DMS153 treated with DMSO at 0.1 percent for 48 hours (cell line): ENCODE measurements around the gene ANXA1.
A peak's percentile ranks its signal among the peaks of the same experiment; 100 is the strongest.
"Not testable (repeated sequence)": the region's sequence is repeated elsewhere in the genome, so short reads cannot be mapped to it uniquely, and the experiment has no call there.

Source experiments
- DNase-seq: peaks from one replicate; lab custom pipeline; 2025; ENCODE audit not compliant: unreplicated experiment; lab: John Stamatoyannopoulos, UW

Gene ANXA1

DNA sequence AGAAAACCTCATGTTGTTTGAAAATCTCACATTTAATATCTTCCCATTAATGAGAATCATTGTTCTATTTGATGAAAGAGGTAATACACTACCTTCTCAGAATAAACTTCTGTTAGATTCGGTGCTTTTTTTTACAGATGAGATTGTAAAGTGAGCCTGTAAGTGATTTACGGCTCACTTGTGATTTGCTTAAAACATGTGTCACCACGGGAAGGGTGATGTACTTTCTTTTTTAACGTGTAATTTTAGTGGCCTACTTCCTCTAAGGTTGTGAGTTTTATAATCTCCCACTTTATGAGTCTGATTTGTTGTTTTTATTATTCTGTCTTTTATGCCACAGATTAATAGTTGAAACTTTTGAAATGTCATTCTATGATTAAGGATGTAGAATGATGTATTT lies 15.9 kb downstream of the ANXA1 start:
- no peak for DNase-seq

DNA sequence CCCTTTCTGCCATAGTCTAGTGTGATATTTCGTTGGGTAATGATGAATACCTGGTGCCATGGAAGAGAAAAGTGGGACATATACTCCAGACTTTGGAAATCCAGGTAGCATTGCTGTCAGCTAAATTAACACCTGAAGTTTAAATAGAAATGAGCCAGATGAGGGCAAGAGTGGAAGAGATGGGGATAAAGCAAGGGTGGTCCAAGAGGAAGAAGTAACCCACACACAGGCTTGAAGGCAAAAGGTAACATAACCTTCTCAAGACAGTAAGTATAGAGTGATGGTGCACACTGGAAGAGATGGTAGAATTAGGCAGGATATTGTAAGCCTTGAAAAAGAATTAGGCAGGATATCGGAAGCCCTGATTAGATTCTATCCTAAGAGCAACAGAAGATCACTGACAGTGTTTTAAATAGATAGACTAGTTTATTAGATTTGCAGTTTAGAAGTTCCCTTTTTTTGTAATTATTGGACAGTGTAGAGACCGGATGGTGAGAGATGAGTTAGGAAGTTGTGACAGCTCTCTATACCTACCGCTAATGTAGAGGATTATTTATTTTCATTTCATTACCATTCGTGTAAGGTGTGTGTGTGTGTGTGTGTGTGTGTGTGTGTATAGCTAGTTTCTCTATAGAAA lies 16.8 kb downstream of the ANXA1 start:
- DNase-seq: no peak

DNA sequence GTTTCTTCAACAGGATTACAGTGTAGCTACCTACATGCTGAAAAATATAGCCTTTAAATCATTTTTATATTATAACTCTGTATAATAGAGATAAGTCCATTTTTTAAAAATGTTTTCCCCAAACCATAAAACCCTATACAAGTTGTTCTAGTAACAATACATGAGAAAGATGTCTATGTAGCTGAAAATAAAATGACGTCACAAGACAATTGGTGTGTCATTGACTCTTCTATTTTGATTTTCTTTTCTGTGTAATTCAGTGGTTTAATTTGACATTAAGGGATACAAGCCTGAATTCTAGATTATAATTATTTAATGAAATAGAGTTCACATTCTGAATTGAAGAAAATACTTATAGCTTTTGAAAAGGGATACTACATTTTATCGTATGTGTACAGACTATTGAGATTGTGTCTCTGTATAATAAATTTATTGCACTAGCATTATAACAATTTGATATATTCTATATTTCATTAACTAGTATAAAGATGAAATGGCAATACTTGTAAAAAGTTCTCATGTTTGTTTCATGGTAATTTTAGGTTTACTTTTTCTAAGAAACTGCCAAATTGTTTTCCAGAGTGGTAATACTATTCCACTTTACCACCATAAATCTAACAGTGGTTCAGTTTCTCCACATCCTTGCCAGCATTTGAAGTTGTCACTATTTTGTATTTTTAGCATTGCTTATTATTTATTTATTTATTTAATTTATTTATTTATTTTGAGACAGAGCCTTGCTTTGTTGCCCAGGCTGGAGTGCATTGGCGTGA lies 18.7 kb downstream of the ANXA1 start:
- no peak for DNase-seq

DNA sequence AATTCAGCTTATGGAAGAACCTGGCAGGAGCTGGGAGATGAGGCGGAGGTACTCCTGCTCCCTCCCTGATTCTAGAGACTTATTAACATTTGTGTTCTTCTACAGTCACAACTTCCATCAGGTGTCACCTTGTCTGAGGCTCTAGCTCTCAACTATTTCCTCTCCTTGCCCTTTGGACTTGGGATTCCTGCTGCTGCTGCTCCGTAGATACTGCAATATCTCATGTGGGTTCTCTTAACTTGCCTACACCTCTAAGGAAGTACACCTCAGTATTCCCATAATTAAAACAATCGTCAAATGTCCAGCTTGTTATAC lies 21.2 kb downstream of the ANXA1 start:
- DNase-seq: no peak

DNA sequence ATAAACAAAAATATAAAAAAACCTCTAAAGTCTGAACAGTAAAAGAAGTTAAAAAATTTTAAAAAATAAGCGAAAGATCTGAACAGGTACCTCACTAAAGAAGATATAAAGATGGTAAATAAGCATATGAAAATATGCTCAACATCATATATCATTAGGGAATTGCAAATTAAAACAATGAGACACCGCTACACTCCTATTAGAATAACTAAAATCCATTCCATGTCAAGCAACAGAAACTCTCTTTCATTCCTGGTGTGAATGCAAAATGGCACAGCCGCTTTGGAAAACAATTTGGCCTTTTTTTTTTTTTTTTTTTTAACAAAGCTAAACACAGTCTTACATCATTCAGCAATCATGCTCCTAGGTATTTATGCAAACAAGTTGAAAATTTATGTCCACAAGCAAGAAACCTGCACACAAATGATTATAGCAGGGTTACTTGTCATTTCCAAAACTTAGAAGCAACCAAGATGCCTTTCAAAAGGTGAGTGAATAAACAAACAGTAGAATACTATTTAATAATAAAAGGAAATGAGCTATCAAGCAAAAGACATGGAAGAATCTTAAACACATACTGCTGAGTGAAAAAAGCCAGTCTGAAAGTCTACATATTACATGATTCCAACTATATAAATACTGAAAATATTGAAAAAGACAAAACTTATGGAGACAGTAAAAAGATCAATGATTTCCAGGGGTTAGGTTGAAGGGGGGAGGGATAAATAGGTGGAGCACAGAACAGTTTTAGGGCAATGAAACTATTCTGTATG lies 22.1 kb downstream of the ANXA1 start:
- DNase-seq: no peak

DNA sequence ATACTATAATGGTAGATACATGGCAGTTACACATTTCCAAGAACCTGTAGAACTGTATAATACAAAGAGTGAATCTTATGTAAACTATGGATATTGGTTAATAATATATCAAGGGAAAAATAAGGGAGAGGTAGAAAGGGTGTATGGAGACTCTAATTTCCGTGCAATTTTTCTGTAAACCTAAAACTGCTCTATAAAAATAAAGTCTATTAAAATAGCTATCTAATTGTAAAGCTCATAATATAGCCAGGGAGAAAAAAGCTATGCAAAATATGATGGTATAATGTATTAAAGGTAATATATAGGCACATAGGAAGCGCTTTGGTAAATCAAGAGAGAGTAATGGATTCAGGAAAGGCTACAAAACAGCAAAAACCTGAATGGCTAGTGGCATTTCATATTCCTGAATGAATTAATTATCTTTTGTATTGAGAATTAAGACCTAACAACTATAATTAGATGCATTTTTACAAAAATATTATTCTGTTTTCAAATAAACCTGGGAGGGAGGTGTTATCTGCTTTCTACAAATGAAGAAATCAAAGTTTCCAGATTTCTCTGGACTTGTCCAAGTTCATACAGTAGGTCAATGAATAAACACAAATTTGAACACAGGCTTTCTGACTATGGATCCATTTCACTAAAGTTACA lies 22.8 kb downstream of the ANXA1 start:
- DNase-seq: no peak

DNA sequence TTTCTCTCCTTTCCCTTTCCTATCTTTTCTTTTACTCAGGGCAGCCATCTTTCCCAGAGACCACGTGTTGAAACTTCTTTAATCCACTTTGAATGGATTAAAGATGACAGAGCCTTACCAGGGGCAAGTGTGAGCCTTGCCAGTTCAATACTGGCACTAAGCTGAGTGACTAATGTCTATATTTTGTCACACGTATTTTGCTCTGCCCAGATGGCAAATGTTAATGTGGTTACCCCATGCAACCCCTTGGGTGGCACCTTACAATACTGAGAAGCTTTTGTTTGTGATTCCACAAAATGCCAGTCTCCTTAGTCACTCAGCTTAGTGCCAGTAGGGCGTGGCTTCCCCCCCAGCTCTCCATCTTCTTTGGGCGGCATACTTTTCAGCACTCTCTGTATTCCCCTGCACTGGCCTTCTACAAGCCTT lies 24.8 kb downstream of the ANXA1 start:
- DNase-seq: no peak

DNA sequence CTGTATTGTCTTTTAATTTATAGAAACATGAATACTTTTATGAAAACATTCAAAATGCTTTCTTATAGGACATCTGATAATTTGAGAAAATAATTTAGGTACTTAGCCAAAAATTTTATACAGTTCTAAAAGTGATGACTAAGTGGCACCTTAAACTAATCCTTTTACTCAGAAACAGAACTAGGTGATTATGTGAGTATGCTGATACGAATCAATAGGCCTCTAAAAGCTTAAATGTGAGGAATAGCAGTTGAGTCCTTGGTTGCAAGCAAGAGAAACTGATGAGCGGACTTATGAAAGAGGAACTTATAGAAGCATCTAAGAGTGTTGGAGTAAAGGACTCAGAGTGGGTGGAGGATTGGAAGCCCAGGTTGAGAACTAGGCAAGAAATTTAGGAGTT lies 26.4 kb downstream of the ANXA1 start:
- no peak for DNase-seq

DNA sequence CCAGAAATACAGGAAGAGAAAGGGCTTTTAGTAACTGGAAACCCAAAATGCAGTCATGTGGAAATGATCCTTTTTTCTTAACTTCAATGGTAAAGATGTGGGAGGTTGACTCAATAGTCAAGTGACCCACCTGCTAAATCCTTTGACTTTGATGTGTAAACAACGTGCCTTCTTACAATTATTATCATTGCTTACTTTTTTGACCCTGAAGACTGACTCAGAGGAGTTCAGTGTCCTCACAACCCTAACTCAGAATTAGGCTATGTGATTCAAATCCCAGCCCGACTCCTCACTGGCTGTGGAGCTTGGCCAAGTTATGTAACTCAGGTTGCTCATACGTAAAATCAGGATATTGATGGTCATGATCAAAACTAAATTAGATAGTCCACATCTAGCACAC lies 27.9 kb downstream of the ANXA1 start:
- no peak for DNase-seq

DNA sequence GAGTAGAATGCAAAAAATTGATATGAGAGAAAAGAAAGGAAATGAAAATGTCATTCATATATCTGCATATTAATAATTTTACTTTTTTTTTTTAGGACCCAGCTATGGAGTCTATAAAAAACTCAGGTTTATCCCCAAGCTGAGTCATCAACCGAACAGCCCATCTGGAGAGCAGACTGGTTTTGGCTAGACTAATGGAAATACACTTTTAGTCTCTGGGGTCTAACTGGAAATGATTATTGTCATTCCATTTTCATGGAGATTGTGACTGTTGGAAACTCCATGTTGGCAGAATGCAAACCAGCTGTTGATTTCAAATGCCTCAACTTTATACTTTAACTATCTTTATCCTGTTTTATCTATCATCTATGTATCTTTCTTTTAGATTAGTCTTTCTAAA lies 28.7 kb downstream of the ANXA1 start:
- no peak for DNase-seq

DNA sequence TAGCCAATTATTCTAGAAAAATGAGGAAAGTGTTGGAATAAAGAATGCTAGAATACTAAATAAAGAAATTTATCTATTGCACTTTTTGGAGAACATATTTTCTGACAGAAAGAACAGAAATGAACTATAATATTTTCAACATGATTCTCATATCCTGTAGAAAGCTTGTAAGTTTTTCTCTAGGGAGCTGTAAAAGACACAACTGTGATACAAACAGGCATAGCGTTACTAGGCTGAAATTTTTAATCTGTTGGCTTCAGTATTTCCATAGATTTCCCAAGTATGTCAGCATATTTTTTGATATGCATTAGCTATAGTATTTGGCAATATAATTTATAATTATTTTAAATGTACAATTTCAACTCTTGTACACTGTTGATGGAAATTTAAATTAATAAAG lies 31.3 kb downstream of the ANXA1 start:
- DNase-seq: no peak

DNA sequence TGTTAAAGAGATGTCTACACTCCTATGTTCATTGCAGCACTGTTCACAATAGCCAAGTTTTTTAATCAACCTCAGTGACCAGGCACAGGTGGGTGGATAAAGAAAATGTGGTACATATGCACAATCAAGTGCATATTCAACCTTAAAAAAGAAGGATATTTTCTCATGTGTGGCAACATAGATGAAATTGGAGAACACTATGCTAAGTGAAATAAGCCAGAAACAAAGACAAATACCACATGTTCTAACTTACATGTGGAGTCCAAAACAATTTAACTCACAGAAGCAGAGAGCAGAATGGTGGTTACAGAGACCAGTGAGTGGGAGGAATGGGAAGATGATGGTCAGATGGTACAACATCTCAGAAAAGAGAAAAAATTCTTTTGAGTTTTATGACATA lies 31.8 kb downstream of the ANXA1 start:
- DNase-seq: no peak

DNA sequence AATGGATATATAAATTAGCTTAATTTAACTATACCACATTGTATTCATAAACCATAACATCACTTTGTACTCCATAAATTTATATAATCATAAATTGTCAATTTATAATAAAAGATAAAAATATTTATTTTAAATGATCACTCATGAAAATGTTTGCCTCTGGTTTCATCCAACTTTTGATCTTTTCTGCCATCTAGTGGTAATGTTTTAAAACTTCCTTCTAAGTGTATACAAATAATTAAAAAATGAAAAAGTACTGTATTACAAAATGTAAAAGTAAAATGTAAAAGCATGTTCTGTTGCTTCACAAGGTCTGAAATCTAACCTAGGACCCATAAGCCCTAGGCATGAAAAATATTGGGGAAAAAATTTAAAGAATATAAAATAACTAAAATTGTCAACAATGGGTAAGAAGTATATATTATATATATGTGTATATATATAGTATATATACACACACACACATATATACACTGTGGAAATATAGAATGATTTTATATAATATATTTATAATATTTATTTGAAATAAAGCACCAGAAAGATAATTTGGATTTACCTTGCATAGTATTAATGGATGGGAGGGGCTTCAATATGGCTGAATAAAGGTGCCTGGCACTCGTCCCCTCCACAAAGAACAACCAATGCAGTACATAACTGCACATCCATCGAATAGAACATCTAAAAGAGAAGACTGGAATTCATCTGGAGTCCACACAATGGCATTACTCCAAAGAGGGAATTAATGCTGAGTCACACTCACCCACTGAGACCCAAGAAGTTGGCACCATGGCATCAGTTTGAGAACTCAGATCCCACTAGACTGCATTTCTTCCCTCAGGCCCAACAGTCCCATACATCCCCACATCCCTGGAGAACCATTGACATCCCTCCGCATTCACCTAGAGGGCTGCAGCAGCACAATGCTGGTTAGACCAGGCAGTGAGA lies 32.5 kb downstream of the ANXA1 start:
- DNase-seq: peak; percentile 13

DNA sequence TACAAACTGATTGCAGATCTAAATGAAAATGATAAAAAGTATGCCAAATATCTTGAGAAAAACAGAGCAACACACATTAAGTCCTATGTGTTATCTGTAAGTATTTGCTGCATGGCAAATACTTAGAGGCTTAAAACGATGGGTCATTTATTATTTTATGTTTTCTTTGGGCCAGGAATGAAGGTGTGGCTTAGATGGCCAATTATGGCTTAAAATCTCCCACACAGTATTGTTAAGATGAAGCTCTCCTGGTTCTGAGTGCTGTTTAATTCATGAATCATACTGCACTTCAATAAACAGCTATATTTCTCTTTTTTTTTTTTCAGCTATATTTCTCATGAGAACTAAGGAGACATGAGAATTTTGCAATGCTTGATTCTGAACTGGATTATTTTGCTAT lies 39.4 kb downstream of the ANXA1 start:
- DNase-seq: not testable (repeated sequence)

DNA sequence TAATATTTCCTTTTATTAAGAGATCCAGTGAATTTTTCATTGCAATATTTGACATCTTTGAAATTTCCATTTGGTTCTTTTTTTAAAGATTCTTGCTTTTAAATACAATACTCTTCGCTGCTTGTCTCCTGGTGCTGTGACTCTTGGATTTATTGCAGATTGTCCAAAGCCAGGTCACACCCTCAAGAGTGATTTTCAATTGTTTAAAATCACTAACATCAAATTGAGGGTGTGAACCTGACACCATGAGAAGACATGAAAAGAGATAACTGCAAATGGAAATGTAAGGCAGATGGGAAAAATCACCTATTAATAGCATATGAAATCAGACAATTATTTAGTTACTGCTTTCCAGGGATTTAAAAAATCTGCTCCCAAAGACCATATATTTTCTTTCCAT lies 42.6 kb downstream of the ANXA1 start:
- no peak for DNase-seq

DNA sequence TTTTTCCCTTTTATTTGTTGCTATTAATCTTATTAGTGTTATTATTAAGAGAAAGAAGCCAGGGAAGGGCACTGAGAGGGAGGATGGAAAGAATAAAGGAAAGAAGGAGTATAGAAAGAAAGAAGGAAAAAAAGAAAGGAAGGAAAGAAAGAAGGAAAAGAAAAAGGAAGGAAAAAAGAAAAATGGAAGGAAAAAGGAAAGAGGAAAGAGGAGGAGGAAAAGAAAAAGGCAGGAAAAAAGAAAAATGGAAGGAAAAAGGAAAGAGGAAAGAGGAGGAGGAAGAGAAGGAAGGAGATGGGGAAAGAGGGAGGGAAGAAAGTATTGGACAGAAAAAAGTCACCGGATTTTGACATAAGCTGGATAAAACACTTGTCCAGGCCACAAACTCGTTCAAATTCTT lies 47.8 kb downstream of the ANXA1 start:
- no peak for DNase-seq

DNA sequence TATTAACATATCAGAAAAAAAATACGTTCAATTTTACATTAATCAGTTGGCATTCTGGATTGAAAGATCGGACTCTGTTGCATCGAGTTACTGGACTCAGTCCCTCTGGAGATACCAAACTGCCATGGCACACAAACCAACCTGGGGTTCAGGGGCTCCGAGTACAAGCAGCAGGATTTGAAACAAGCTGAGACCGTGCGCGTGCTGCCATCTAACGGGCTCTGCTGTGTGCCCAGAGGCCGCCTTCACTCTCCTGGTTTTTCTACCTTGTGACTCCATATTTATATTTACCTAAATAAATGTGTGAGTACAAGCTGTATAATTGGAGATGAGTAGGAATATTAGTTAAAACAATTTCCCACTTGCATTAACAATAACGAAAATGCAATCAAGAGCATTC lies 48.2 kb downstream of the ANXA1 start:
- no peak for DNase-seq

DNA sequence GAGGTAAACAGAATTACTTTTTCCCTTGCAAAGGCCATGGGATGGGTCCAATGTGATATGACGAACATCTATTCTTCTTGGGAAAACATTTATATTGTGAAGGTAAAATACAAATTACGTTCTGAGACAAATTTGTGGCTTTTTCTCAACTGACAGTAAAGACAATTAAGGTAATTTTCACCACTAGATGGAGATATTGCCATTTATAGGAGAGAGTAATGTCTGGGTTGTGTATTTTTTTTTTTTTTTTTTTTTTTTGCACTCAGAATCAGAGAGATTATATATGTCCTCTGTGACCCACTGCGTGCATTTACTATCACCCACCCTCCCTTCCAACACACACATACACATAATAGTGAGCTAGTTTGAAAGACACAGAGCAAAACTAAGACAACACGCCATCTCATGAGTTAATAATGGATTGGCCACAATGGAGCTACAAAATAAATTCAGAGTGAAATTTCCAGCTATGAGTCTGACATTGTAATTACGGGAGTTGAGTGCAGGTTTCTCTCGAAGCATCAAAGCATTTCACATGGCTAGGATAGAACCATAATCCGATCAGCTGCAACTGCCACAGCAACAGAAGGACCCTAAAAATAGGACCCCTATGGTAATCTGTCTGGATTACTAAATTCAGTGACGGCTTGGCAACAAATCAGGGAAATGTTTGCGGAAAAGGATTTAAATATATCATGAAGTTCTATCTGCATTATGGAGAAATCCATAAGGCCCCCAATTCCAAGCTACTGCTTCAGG lies 49.2 kb downstream of the ANXA1 start:
- no peak for DNase-seq

DNA sequence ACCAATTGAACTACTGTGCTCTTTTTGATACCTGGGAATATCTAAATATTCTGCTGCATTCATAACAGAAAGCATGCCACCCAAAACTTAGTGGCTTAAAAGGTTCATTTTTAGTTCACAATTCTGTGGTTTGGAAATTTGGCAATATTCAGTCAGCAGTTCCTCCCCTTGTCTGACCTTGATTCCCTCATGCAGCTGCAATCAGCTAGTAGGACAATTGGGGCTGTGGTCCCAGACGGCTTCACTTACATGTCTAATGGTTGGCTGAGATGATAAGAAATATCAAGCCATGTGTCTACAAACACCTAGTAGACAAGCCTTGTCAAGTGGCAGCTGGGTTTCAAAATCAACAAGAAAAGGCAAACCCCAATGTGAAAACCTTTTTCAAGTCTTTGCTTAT lies 51.3 kb downstream of the ANXA1 start:
- no peak for DNase-seq

DNA sequence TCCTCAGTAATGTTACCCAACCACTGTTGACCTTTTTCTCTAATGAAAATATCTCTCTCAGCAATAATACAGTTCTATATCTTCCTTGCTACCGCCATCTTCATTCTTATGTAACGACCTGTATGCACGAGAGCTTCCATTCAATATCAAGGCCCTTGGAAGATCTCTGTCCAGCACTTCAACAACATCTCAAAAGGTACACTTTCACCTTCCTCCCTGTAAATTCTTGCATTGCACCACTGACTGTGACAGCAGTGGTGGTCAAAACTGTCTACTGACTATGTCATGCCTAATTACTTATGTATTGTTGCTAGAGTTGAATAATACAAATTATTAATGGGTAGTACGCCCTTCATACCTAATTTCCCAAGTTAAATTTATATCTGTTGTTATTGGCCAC lies 53.3 kb downstream of the ANXA1 start:
- DNase-seq: no peak
